Measurements from ENCODE around the gene ADAM19. TPM values are rescaled to one million over a fixed set of nuclear protein-coding genes. Genes with fewer than 3 reads are reported as not detected.
A peak's percentile ranks its signal among the peaks of the same experiment; 100 is the strongest.

Gene ADAM19
- total and polyA plus RNA-seq, 12 donors: 5.5 to 49.6 (median 18.2) TPM

DNA sequence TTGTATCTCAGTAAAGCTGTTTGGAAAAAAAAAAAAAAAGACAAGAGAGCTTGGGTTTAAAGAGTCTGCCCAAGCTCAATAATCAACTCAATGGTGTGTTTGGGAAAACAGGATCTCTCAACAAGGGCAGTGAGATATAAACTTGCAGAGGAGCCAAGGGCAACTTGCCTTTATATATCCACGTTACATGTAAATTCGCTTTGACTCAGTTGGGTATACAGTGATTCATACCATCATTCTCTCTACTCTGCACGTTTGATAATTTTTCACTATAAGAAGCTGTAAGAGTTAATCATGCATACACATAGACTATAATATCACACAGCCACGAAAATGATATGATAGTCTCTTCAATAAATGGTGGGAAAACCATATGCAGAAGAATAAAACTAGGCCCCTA is 24.9 kb downstream of the ADAM19 start:
- Histone ChIP-seq H3K36me3 (peaks cover 0 to 7% (median 0%) of the 10 kb centered on the region in 9 donors), H3K27ac (peak overlapping the region in 6 of 10 donors; percentile 76 to 87 (median 79)), H3K9me3 (no peaks in the 10 kb centered on the region), H3K27me3 (no peaks in the 10 kb centered on the region), H3K4me1 (peaks cover 20 to 86% (median 75%) of the 10 kb centered on the region in 9 donors), H3K4me3 (no peak overlapping the region)
- DNase-seq (no peak), ATAC-seq (no peak)
- TF ChIP-seq, protein P1, sequence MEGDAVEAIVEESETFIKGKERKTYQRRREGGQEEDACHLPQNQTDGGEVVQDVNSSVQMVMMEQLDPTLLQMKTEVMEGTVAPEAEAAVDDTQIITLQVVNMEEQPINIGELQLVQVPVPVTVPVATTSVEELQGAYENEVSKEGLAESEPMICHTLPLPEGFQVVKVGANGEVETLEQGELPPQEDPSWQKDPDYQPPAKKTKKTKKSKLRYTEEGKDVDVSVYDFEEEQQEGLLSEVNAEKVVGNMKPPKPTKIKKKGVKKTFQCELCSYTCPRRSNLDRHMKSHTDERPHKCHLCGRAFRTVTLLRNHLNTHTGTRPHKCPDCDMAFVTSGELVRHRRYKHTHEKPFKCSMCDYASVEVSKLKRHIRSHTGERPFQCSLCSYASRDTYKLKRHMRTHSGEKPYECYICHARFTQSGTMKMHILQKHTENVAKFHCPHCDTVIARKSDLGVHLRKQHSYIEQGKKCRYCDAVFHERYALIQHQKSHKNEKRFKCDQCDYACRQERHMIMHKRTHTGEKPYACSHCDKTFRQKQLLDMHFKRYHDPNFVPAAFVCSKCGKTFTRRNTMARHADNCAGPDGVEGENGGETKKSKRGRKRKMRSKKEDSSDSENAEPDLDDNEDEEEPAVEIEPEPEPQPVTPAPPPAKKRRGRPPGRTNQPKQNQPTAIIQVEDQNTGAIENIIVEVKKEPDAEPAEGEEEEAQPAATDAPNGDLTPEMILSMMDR (IDR thresholded peaks at IDR 0.05): no peak
- WGBS, 2 donors: 64 to 69% methylated on average over 4 of the region's 4 CpGs
- intact Hi-C loops (cut with DNase I): no loop called here

DNA sequence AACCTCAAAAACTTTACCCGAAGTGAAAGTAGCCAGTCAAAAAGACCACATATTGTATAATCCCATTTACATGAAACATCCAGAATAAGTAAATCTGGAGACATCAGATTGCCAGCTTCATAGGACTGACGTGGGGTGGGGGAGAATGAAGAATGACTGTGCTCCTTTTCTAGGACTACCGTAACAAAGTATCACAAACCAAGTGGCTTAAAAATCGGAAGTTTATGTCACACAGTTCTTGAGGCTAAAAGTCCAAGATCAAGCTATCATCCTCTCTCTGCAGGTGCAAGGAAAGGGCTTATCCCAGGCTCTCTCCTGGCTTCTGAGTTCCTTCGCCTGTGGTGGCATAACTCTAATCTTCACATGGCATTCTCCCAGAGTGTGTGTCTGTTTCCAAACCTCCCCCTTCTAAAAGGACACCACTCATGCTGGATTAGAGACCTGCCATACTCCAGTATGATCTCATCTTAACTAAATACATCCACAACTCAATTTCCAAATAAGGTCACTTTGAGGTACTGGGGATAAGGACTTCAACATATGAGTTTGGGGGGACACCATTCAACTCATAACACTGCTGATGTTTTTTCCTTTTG is 25.5 kb downstream of the ADAM19 start:
- H3K36me3 ChIP-seq: peaks cover 0 to 6% (median 0%) of the 10 kb centered on the region in 9 donors
- peak in 6 of 8 donors; percentile 36 to 75 (median 58) for ATAC-seq
- no peaks in the 10 kb centered on the region for H3K27me3 ChIP-seq
- peak overlapping the region in 6 of 10 donors; percentile 76 to 87 (median 79) for H3K27ac ChIP-seq
- 64 to 75% methylated on average over 5 of the region's 5 CpGs for WGBS, 2 donors
- no peak overlapping the region for H3K4me3 ChIP-seq
- TF ChIP-seq, protein P1 (IDR thresholded peaks at IDR 0.05): no peak
- DNase-seq: no peak
- peaks cover 19 to 86% (median 75%) of the 10 kb centered on the region in 9 donors for H3K4me1 ChIP-seq
- intact Hi-C loops (cut with DNase I): no loop called here
- no peaks in the 10 kb centered on the region for H3K9me3 ChIP-seq

DNA sequence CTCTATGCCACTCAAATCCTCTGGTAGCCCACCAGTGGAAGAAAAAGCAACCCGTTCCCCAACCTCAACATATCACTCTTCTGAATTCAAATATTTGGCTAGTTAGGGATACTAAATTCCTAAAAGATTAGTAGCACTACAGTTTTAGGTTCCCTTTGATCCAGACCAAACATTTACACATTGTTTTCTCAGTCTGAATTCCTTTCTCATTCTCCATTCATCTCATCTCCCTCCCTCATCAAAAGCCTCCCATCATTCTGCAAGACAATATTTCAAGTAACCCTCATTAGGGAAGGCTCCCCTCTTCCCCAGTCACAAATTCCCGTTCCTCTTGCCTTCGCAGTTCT is 26.3 kb downstream of the ADAM19 start:
- DNase-seq (no peak), ATAC-seq (no peak)
- intact Hi-C loops (cut with DNase I): no loop called here
- peaks cover 0 to 6% (median 0%) of the 10 kb centered on the region in 9 donors for H3K36me3 ChIP-seq
- TF ChIP-seq, protein P1 (IDR thresholded peaks at IDR 0.05): no peak
- 89 to 90% methylated on average over 3 of the region's 3 CpGs for WGBS, 2 donors
- H3K27me3 ChIP-seq: no peaks in the 10 kb centered on the region
- peaks cover 16 to 86% (median 73%) of the 10 kb centered on the region in 9 donors for H3K4me1 ChIP-seq
- peak overlapping the region in 6 of 10 donors; percentile 76 to 87 (median 79) for H3K27ac ChIP-seq
- H3K9me3 ChIP-seq: no peaks in the 10 kb centered on the region
- no peak overlapping the region for H3K4me3 ChIP-seq

DNA sequence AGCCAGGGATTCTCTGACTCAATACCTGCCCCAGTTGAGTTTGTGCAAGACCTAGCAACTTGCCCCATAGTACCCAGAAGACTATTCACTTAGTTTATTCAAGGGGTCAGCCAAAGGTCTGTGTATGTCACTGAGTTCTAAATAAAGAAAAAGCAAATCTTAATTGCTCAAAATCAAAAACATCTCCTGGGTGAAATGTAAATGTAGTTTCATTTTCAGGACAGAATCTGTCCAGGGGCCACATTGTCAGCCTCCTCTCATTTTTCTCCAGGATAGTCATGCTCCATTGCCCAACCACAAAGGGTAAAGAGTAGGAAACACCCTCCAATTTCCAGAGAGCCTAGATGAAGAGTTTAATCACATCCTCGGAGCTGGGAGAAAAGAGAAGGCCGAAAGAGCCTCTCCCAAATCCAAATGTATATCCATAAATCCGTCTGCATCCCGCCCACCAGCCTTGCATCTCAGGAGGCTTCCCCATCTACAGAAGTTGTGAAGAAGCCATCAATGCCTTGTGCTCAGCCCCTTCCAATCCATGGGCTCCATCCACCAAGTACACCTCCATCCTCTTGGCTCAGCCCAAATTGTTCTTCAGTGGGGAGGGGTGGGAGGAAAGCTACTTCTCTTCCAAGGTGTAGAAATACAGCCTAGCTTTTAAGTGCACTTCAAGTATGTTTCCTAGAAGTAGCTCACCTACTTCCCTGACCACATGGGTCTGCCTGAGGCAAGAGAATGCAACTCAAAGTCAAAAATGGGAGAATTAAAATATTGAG is 26.9 kb downstream of the ADAM19 start:
- intact Hi-C loops (cut with DNase I): no loop called here
- TF ChIP-seq, protein P1 (IDR thresholded peaks at IDR 0.05): no peak
- H3K27ac ChIP-seq: peak overlapping the region in 8 of 10 donors; percentile 8 to 87 (median 77)
- WGBS, 2 donors: 74 to 76% methylated on average over 4 of the region's 4 CpGs
- H3K4me1 ChIP-seq: peaks cover 16 to 86% (median 73%) of the 10 kb centered on the region in 9 donors
- peak in 4 of 8 donors; percentile 32 to 72 (median 52) for ATAC-seq
- no peak for DNase-seq
- H3K4me3 ChIP-seq: no peak overlapping the region
- peaks cover 0 to 6% (median 0%) of the 10 kb centered on the region in 9 donors for H3K36me3 ChIP-seq
- H3K27me3 ChIP-seq: no peaks in the 10 kb centered on the region
- no peaks in the 10 kb centered on the region for H3K9me3 ChIP-seq
